ENCODE results near the gene AIFM2.

DNA sequence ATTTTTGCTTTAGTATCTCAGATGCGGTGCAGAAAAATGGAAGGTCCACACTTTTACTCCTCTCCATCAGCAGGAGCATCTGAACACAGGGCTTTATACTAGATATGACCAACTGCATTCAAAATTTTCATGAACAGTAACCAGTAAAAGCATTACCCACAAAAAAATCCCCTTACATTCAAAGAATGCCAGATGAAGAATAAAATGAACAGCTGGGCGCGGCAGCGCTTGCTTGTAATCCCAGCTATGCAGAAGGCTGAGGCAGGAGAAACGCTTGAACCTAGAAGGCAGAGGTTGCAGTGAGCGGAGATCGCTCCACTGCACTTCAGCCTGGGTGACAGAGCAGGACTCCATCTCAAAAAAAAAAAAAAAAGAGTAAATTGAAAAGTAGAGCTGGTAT, 34.6 kb upstream of the AIFM2 start:
- TF ChIP-seq POLR2A (IDR thresholded peaks at IDR 0.05): no peak
- TF ChIP-seq, protein P1, sequence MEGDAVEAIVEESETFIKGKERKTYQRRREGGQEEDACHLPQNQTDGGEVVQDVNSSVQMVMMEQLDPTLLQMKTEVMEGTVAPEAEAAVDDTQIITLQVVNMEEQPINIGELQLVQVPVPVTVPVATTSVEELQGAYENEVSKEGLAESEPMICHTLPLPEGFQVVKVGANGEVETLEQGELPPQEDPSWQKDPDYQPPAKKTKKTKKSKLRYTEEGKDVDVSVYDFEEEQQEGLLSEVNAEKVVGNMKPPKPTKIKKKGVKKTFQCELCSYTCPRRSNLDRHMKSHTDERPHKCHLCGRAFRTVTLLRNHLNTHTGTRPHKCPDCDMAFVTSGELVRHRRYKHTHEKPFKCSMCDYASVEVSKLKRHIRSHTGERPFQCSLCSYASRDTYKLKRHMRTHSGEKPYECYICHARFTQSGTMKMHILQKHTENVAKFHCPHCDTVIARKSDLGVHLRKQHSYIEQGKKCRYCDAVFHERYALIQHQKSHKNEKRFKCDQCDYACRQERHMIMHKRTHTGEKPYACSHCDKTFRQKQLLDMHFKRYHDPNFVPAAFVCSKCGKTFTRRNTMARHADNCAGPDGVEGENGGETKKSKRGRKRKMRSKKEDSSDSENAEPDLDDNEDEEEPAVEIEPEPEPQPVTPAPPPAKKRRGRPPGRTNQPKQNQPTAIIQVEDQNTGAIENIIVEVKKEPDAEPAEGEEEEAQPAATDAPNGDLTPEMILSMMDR (IDR thresholded peaks at IDR 0.05): no peak

Measured in thyroid gland (tissue), 4 donors.